Neural cell (in vitro differentiated cells): Measurements from ENCODE around the gene CD226. TPM values are rescaled to one million over a fixed set of nuclear protein-coding genes. Genes with fewer than 3 reads are reported as not detected.

Experiments used
- H2AFZ ChIP-seq: fragments of 200-600, 300-800 bp; sonication (generic), shearing (Covaris generic); 2 replicates; pipeline ENCODE4 v1.6.0; 2014; ENCODE audit warnings: low read depth, mild to moderate bottlenecking, antibody characterized with exemption, low read length, moderate library complexity
- H3F3A ChIP-seq: fragments of 200-600 bp; shearing (Covaris generic); 2 replicates; pipeline ENCODE4 v1.6.1; 2016; ENCODE audit warnings: mild to moderate bottlenecking, moderate library complexity, mixed read lengths, antibody characterized with exemption, low read length; ENCODE audit not compliant: insufficient read depth, poor library complexity, severe bottlenecking
- H3K27ac ChIP-seq: fragments of 200-600, 300-800 bp; sonication (generic), shearing (Covaris generic); 2 replicates; pipeline ENCODE4 v1.5.1; 2014; ENCODE audit warnings: mild to moderate bottlenecking, low read length, moderate library complexity
- H3K27me3 ChIP-seq: fragments of 300-800, 200-600 bp; sonication (generic), shearing (Covaris generic); 2 replicates; pipeline ENCODE4 v1.6.0; 2014; ENCODE audit warnings: mild to moderate bottlenecking, low read depth, low read length, moderate library complexity; ENCODE audit not compliant: insufficient read depth
- H3K36me3 ChIP-seq: fragments of 300-800, 200-600 bp; sonication (generic), shearing (Covaris generic); 2 replicates; pipeline ENCODE4 v1.5.1; 2014; ENCODE audit warnings: mild to moderate bottlenecking, antibody characterized with exemption, low read length, moderate library complexity; ENCODE audit not compliant: insufficient read depth
- H3K4me2 ChIP-seq: fragments of 300-800, 200-600 bp; sonication (generic), shearing (Covaris generic); 2 replicates; pipeline ENCODE4 v1.6.0; 2014; ENCODE audit warnings: mild to moderate bottlenecking, low read length
- H3K4me3 ChIP-seq: fragments of 300-800, 200-600 bp; sonication (generic), shearing (Covaris generic); 2 replicates; pipeline ENCODE4 v1.5.1; 2014; ENCODE audit warnings: mild to moderate bottlenecking, low read length, moderate library complexity
- H3K79me2 ChIP-seq: fragments of 200-600 bp; shearing (Covaris generic); replicated peaks from 2 replicates; pipeline ENCODE4 v1.6.0; 2014; ENCODE audit warnings: mild to moderate bottlenecking, low read length, moderate library complexity; ENCODE audit not compliant: insufficient read depth
- H3K9ac ChIP-seq: fragments of 300-800, 200-600 bp; sonication (generic), shearing (Covaris generic); 2 replicates; pipeline ENCODE4 v1.6.1; 2016; ENCODE audit warnings: mild to moderate bottlenecking, low read length, mixed read lengths
- H3K9me2 ChIP-seq: fragments of 200-600 bp; shearing (Covaris generic); 2 replicates; pipeline ENCODE4 v1.6.1; 2016; ENCODE audit warnings: mild to moderate bottlenecking, low read length, mixed read lengths; ENCODE audit not compliant: insufficient read depth
- H3K9me3 ChIP-seq: fragments of 200-600, 300-800 bp; sonication (generic), shearing (Covaris generic); 2 replicates; pipeline ENCODE4 v1.6.1; 2016; ENCODE audit warnings: mild to moderate bottlenecking, mixed run types, low read length, moderate library complexity, mixed read lengths
- H4K20me1 ChIP-seq: fragments of 200-600 bp; shearing (Covaris generic); 2 replicates; pipeline ENCODE4 v1.6.1; 2016; ENCODE audit warnings: mild to moderate bottlenecking, mixed run types; ENCODE audit not compliant: insufficient read depth
- EP300 ChIP-seq: fragments of 450-650 bp; conservative IDR thresholded peaks from 2 replicates; pipeline ENCODE4 v1.6.1; 2014; ENCODE audit warnings: antibody characterized with exemption, mild to moderate bottlenecking, moderate library complexity; ENCODE audit not compliant: poor library complexity, severe bottlenecking
- EZH2 ChIP-seq: fragments of 200-600, 300-800 bp; shearing (Covaris generic), sonication (generic); IDR thresholded peaks from 2 replicates; pipeline ENCODE4 v1.6.1; 2014; ENCODE audit warnings: antibody characterized with exemption, low read length, borderline replicate concordance, mild to moderate bottlenecking; ENCODE audit not compliant: insufficient read depth, poor library complexity, severe bottlenecking
- MXI1 ChIP-seq: fragments of 450-650 bp; conservative IDR thresholded peaks from 2 replicates; pipeline ENCODE4 v1.6.1; 2014; ENCODE audit warnings: antibody characterized with exemption, mild to moderate bottlenecking; ENCODE audit not compliant: poor library complexity, severe bottlenecking
- POLR2AphosphoS5 ChIP-seq: IDR thresholded peaks from 2 replicates; pipeline ENCODE4 v1.6.1; 2012
- RAD21 ChIP-seq: fragments of 450-650 bp; conservative IDR thresholded peaks from 2 replicates; pipeline ENCODE4 v1.6.1; 2014; ENCODE audit warnings: antibody characterized with exemption, mild to moderate bottlenecking, moderate library complexity
- SMC3 ChIP-seq: fragments of 450-650 bp; conservative IDR thresholded peaks from 2 replicates; pipeline ENCODE4 v1.6.1; 2014; ENCODE audit warnings: antibody characterized with exemption, mild to moderate bottlenecking, moderate library complexity; ENCODE audit not compliant: poor library complexity
- TAF1 ChIP-seq: IDR thresholded peaks from 2 replicates; pipeline ENCODE4 v1.6.1; 2012; ENCODE audit warnings: low read depth
- polyA plus RNA-seq: library from polyadenylated mRNA; depleted of rRNA; stranded (reverse); fragments of >200 nt; gene quantifications from 2 replicates; pipeline ENCODE4 v1.2.3, GENCODE V29; 2014
- TF ChIP-seq, protein P1 (sequence below): IDR thresholded peaks from 2 replicates; pipeline ENCODE4 v1.6.1; 2012; ENCODE audit warnings: borderline replicate concordance
- TF ChIP-seq, protein P2 (sequence below): fragments of 450-650 bp; IDR thresholded peaks from 2 replicates; pipeline ENCODE4 v1.5.1; 2014; ENCODE audit warnings: antibody characterized with exemption, mild to moderate bottlenecking, moderate library complexity; ENCODE audit not compliant: poor library complexity, severe bottlenecking

The CD226 gene
- polyA plus RNA-seq, 1 donor from 2014 or later = 0.11 TPM

DNA sequence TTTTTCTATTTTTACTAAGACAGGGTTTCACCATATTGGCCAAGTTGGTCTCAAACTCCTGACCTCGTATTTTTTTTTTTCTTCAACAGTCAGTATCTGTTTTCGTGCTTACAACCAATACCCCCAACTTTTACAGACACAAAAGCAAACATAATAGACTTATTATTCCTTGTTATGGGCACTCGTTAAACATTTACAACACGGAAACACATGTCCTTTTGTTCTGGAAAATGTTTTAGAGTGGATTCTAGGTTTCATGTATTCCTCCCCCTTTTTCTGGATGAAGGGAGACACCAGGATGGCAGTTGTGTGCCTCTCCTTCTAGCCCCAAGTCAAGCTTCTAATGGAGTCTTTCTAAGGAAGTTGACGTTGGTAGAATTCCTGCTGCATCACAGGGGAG lies 88.8 kb downstream of the CD226 start:
- no peak overlapping the region for H3K27ac ChIP-seq
- no peak overlapping the region for H3K4me2 ChIP-seq
- H3K4me3 ChIP-seq = no peak overlapping the region
- H4K20me1 ChIP-seq = no peaks in the 10 kb centered on the region
- no peaks in the 10 kb centered on the region for H3K9me3 ChIP-seq
- H3F3A ChIP-seq = no peaks in the 10 kb centered on the region
- TF ChIP-seq RAD21 (no peak), MXI1 (no peak), EP300 (no peak)
- H3K79me2 ChIP-seq = no peaks in the 10 kb centered on the region
- H3K9ac ChIP-seq = no peak overlapping the region
- no peak overlapping the region for H2AFZ ChIP-seq
- H3K9me2 ChIP-seq = no peaks in the 10 kb centered on the region
- H3K27me3 ChIP-seq = no peaks in the 10 kb centered on the region
- no peaks in the 10 kb centered on the region for H3K36me3 ChIP-seq

DNA sequence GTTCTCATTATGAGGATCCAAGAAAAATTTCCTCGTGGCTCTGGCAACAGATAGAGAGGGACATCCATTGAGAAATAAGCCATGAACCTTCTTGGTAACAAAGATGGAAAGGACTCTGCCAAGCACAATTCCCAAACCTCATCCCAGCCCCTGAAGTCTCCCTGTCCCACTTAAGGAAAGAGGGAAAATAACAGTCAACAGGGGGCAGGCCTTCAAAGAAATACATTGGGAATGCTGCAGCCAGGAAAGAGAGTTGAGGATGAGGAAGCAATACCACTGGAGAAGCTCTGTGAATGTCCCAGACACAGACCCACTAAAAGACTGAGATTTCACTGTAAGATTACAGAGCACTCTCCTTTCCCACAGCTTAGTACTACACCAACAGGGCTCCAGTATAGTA lies 93.2 kb downstream of the CD226 start:
- Histone ChIP-seq H2AFZ (no peak overlapping the region), H3K27me3 (no peaks in the 10 kb centered on the region), H3K9me3 (no peaks in the 10 kb centered on the region), H3K27ac (no peak overlapping the region), H3K4me2 (no peak overlapping the region), H4K20me1 (no peaks in the 10 kb centered on the region), H3K36me3 (no peaks in the 10 kb centered on the region), H3K4me3 (no peak overlapping the region), H3K9me2 (no peaks in the 10 kb centered on the region), H3K79me2 (no peaks in the 10 kb centered on the region), H3K9ac (no peak overlapping the region), H3F3A (no peaks in the 10 kb centered on the region)
- TF ChIP-seq EP300 = no peak
- no peak for TF ChIP-seq MXI1
- TF ChIP-seq EZH2 = no peak
- no peak for TF ChIP-seq POLR2AphosphoS5
- TF ChIP-seq, protein P1, sequence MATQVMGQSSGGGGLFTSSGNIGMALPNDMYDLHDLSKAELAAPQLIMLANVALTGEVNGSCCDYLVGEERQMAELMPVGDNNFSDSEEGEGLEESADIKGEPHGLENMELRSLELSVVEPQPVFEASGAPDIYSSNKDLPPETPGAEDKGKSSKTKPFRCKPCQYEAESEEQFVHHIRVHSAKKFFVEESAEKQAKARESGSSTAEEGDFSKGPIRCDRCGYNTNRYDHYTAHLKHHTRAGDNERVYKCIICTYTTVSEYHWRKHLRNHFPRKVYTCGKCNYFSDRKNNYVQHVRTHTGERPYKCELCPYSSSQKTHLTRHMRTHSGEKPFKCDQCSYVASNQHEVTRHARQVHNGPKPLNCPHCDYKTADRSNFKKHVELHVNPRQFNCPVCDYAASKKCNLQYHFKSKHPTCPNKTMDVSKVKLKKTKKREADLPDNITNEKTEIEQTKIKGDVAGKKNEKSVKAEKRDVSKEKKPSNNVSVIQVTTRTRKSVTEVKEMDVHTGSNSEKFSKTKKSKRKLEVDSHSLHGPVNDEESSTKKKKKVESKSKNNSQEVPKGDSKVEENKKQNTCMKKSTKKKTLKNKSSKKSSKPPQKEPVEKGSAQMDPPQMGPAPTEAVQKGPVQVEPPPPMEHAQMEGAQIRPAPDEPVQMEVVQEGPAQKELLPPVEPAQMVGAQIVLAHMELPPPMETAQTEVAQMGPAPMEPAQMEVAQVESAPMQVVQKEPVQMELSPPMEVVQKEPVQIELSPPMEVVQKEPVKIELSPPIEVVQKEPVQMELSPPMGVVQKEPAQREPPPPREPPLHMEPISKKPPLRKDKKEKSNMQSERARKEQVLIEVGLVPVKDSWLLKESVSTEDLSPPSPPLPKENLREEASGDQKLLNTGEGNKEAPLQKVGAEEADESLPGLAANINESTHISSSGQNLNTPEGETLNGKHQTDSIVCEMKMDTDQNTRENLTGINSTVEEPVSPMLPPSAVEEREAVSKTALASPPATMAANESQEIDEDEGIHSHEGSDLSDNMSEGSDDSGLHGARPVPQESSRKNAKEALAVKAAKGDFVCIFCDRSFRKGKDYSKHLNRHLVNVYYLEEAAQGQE = no peak
- TF ChIP-seq TAF1 = no peak
- TF ChIP-seq SMC3 = no peak
- TF ChIP-seq, protein P2, sequence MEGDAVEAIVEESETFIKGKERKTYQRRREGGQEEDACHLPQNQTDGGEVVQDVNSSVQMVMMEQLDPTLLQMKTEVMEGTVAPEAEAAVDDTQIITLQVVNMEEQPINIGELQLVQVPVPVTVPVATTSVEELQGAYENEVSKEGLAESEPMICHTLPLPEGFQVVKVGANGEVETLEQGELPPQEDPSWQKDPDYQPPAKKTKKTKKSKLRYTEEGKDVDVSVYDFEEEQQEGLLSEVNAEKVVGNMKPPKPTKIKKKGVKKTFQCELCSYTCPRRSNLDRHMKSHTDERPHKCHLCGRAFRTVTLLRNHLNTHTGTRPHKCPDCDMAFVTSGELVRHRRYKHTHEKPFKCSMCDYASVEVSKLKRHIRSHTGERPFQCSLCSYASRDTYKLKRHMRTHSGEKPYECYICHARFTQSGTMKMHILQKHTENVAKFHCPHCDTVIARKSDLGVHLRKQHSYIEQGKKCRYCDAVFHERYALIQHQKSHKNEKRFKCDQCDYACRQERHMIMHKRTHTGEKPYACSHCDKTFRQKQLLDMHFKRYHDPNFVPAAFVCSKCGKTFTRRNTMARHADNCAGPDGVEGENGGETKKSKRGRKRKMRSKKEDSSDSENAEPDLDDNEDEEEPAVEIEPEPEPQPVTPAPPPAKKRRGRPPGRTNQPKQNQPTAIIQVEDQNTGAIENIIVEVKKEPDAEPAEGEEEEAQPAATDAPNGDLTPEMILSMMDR = no peak

DNA sequence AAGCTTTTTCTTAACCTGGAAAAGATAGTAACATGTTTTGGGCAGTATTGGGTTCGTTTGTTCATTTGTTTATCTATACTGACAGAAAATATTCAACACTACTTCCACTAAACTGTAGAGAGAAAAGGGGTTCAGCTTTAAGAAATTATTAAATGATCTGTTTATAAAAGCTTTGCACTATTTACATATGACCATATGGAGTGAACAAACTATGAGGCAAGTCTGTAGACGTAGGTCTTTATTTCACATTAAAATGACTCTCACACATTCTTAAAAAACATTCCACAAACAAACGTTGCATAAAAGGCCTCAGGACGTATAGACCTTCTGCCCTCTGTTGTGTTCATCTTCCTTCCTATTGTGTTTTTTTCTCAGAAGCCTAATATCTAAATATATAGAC lies 94.6 kb downstream of the CD226 start:
- H3K27me3 ChIP-seq = no peaks in the 10 kb centered on the region
- H2AFZ ChIP-seq = no peak overlapping the region
- no peaks in the 10 kb centered on the region for H3K9me3 ChIP-seq
- no peaks in the 10 kb centered on the region for H4K20me1 ChIP-seq
- no peaks in the 10 kb centered on the region for H3F3A ChIP-seq
- H3K4me3 ChIP-seq = no peak overlapping the region
- TF ChIP-seq EZH2 (no peak), RAD21 (no peak), POLR2AphosphoS5 (no peak), EP300 (no peak), MXI1 (no peak)
- TF ChIP-seq, protein P2 = no peak
- TF ChIP-seq, protein P1 = no peak
- no peak overlapping the region for H3K4me2 ChIP-seq
- H3K9ac ChIP-seq = no peak overlapping the region
- H3K79me2 ChIP-seq = no peaks in the 10 kb centered on the region
- no peak overlapping the region for H3K27ac ChIP-seq
- H3K9me2 ChIP-seq = no peaks in the 10 kb centered on the region
- H3K36me3 ChIP-seq = no peaks in the 10 kb centered on the region
